Erythroblast (primary cell): ENCODE measurements around the gene CYBRD1.
"Not testable (repeated sequence)": the region's sequence is repeated elsewhere in the genome, so short reads cannot be mapped to it uniquely, and the experiment has no call there.

Experiments
- DNase-seq, 2 experiments: peaks; one replicate each; lab custom pipeline; 2025; lab: John Stamatoyannopoulos, UW
- GATA1 ChIP-seq: IDR thresholded peaks from 2 replicates; pipeline ENCODE4 v1.6.1; 2011; ENCODE audit warnings: low read depth, mild to moderate bottlenecking, control low read depth, low read length, moderate library complexity
- POLR2A ChIP-seq: IDR thresholded peaks from 2 replicates; pipeline ENCODE4 v1.6.1; 2011; ENCODE audit warnings: mild to moderate bottlenecking, low read length

CYBRD1 gene

DNA sequence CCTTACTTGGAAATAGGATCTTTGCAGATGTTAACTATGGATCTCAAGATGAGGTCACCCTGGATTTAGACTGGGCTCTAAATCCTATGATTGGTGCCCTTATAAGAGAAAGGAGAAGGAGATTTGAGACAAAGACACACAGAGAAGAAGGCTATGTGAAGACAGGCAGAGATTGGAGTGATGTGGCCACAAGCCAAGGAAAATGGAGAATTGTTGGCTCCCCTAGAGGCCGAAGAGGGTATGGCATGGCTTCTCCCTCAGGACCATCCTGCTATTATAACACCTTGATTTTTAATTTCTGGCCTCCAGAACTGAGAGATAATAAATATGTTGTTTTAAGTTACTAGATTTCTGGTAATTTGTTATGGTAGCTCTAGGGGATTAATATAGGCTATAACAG is 7.6 kb downstream of the CYBRD1 start:
- DNase-seq, result peak; percentile 60 to 71
- TF ChIP-seq POLR2A (no peak), GATA1 (no peak)

GRCh38 chr2:171530378-171530777 is 8.1 kb downstream of the CYBRD1 start:
- no peak for DNase-seq
- no peak for TF ChIP-seq POLR2A
- no peak for TF ChIP-seq GATA1

DNA sequence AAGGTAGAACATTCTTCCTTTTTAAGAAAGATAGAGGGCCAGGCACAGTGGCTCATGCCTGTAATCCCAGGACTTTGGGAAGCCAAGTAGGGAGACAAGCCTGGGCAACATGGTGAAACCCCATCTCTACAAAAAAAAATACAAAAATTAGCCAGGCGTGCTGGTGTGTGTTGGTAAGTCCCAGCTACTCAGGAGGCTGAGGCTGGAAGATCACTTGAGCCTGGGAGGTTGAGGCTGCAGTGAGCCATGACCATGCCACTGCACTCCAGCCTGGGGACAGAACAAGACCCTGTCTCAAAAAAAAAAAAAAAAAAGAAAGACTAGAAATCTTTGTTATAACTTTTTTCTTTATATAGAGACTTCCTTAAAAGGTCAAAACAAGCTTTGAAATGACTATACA is 8.6 kb downstream of the CYBRD1 start:
- not testable (repeated sequence) for DNase-seq

DNA sequence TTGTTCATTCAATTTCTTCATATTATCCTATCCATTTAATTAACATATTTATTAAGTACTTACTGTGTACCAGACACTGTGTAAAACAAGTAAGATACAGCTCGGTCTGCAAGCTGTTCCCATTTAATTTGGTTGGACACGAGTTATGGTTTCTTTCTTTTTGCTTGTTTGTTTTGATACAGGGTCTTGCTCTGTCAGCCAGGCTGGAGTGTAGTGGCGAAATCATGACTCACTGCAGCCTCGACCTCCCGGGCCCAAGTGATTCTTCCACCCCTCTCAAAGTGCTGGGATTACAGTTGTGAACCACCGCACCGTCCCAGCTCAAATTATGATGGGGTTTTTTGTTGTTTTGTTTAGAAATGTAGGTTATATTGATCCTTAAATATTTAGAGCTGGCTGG is 9.0 kb downstream of the CYBRD1 start:
- TF ChIP-seq POLR2A, result no peak
- no peak for TF ChIP-seq GATA1
- peak in 1 of 2 experiments; percentile 20 for DNase-seq

- no peak for TF ChIP-seq GATA1
- TF ChIP-seq POLR2A, result no peak
- DNase-seq, result no peak
These were observed 9.7 kb downstream of the CYBRD1 start for GRCh38 chr2:171531836-171532450.

GRCh38 chr2:171533331-171533730 is 11.1 kb downstream of the CYBRD1 start:
- no peak for TF ChIP-seq GATA1
- TF ChIP-seq POLR2A, result no peak
- no peak for DNase-seq

DNA sequence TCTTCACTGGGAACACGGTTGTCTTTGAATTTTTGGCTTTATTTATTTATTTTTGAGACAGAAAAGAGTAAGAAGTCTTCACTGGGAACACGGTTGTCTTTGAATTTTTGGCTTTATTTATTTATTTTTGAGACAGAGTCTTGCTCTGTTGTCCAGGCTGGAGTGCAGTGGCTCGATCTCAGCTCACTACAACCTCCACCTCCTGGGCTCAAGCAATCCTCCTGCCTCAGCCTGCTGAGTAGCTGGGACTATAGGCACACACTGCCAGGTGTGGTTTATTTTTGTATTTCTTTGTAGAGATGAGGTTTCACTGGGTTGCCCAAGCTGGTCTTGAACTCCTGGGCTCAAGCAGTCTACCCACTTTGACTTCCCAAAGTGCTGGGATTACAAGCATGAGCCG is 13.3 kb downstream of the CYBRD1 start:
- DNase-seq, result not testable (repeated sequence)

DNA sequence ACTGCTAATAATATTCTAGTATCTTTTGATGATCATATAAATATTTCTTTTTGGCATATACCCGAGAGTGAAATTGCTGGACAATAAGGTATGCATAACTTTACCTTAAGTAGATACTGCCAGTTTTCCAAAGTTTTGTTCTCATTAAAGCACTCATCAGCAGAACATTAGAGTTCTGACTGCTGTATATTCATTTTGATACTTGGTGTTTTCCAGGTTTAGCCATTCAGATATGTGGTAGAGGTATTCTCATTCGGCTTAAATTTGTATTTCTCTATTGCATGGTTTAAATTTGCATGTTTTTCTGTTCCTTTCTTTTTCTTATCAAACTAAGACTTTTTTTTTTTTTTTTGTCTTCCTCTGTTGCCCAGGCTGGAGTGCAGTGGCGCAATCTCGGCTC is 18.2 kb downstream of the CYBRD1 start:
- DNase-seq, result no peak
- TF ChIP-seq POLR2A, result no peak
- TF ChIP-seq GATA1, result no peak

- DNase-seq, result peak; percentile 71 to 81
- no peak for TF ChIP-seq GATA1
- no peak for TF ChIP-seq POLR2A
These were observed 19.1 kb downstream of the CYBRD1 start for GRCh38 chr2:171541202-171541887.

- DNase-seq, result no peak
- no peak for TF ChIP-seq GATA1
- TF ChIP-seq POLR2A, result no peak
These were observed 22.8 kb downstream of the CYBRD1 start for GRCh38 chr2:171545086-171545485.

DNA sequence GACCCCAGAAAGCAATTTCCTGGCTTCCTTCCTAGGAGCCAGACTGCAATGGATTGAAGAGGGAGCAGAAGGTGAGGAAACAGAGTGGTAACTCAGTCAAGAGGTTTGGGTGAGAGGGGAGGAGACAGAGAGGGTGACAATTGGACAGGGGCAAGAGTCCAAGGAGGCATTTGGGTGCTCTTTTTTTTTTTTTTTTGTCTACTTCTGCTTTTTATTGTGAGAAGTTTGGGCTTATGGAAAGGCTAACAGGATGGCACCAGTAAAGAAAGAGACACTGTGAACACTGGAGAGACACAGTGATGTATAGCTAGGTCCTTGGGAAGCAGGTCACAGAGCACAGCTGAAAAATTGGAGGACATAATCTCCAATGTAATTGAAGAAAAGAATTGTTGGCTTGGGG is 25.0 kb downstream of the CYBRD1 start:
- DNase-seq, result no peak
- TF ChIP-seq GATA1 (no peak), POLR2A (no peak)

DNA sequence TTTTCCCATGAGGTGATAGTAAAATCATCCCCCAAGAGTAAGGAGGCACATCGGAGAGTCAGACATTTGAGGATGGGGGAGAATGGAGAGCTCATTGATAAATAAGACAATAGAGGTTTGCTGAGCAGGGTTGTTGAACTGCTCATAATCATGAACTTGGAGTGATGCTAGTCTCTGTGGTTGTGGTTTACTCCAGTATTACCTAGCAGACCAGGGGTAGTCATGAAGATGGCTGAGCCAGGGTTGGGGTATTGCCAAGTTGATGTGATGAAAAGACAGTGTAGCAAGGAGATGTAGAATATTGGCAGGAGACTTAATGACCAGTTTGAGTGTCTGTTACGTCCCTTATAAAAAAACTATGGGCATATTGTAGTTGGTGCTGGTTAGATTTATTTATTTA is 25.4 kb downstream of the CYBRD1 start:
- TF ChIP-seq GATA1 (no peak), POLR2A (no peak)
- DNase-seq, result no peak

GRCh38 chr2:171550613-171551012 is 28.3 kb downstream of the CYBRD1 start:
- TF ChIP-seq GATA1 (no peak), POLR2A (no peak)

GRCh38 chr2:171551836-171552235 is 29.6 kb downstream of the CYBRD1 start:
- DNase-seq, result no peak
- no peak for TF ChIP-seq POLR2A
- no peak for TF ChIP-seq GATA1

More at GRCh38 chr2:171550613-171551012, 28.3 kb downstream of the CYBRD1 start:
- no peak for DNase-seq

- no peak for DNase-seq
- TF ChIP-seq GATA1 (no peak), POLR2A (no peak)
These were observed 31.0 kb downstream of the CYBRD1 start for GRCh38 chr2:171553236-171553635.
